OCI-LY7 (cell line): ENCODE measurements around the gene COPS7B. TPM values are rescaled to one million over a fixed set of nuclear protein-coding genes. Genes with fewer than 3 reads are reported as not detected.

ENCODE experiments used
- BruUV-seq: library from RNA; stranded (reverse); fragments of 400-500 nt; replicated peaks from 2 replicates; lab custom pipeline; 2021; lab: Mats Ljungman, UMichigan
- CTCF ChIA-PET: fragments of 300-600 bp; sonication (Branson Sonifier 250); formaldehyde crosslinking; loops from one replicate; lab custom pipeline; 2022; ENCODE audit warnings: antibody characterized with exemption; ENCODE audit not compliant: unreplicated experiment; lab: Charles Lee
- POLR2A ChIA-PET: fragments of 300-600 bp; sonication (Branson Sonifier 250); formaldehyde crosslinking; loops from one replicate; lab custom pipeline; 2022; ENCODE audit warnings: antibody characterized with exemption; lab: Charles Lee
- DNase-seq: peaks from one replicate; pipeline ENCODE4 v3.0.0-alpha.2; 2015; ENCODE audit warnings: low spot score
- H2AFZ ChIP-seq: fragments of 200-600 bp; sonication (generic), shearing (Covaris generic); 2 replicates; pipeline ENCODE4 v1.6.1; 2014; ENCODE audit warnings: mild to moderate bottlenecking, antibody characterized with exemption, low read length, moderate library complexity
- H3K27ac ChIP-seq: fragments of 200-600 bp; sonication (generic); 2 replicates; pipeline ENCODE4 v1.5.1; 2014; ENCODE audit warnings: mixed run types, low read depth, mild to moderate bottlenecking, moderate library complexity, low read length, inconsistent platforms; ENCODE audit not compliant: poor library complexity, severe bottlenecking
- H3K36me3 ChIP-seq: fragments of 200-600 bp; sonication (generic); 2 replicates; pipeline ENCODE4 v1.6.1; 2014; ENCODE audit warnings: mild to moderate bottlenecking, antibody characterized with exemption, low read length, moderate library complexity, mixed read lengths; ENCODE audit not compliant: insufficient read depth
- H3K4me1 ChIP-seq: fragments of 200-600 bp; sonication (generic); 2 replicates; pipeline ENCODE4 v1.5.1; 2014; ENCODE audit warnings: mild to moderate bottlenecking, low read length; ENCODE audit not compliant: insufficient read depth, poor library complexity, severe bottlenecking
- H3K4me2 ChIP-seq: fragments of 200-600 bp; sonication (generic); 2 replicates; pipeline ENCODE4 v1.6.1; 2014; ENCODE audit warnings: mild to moderate bottlenecking, low read length
- H3K4me3 ChIP-seq: fragments of 200-600 bp; sonication (generic); 2 replicates; pipeline ENCODE4 v1.5.1; 2014; ENCODE audit warnings: mild to moderate bottlenecking, low read depth, low read length; ENCODE audit not compliant: poor library complexity, severe bottlenecking
- H3K79me2 ChIP-seq: fragments of 200-600 bp; sonication (generic); 2 replicates; pipeline ENCODE4 v1.6.1; 2016; ENCODE audit warnings: low read depth, mild to moderate bottlenecking, low read length, moderate library complexity, mixed read lengths; ENCODE audit not compliant: insufficient read depth
- H3K9me2 ChIP-seq: fragments of 200-600 bp; sonication (generic); 2 replicates; pipeline ENCODE4 v1.6.1; 2016; ENCODE audit warnings: mild to moderate bottlenecking, low read length, mixed read lengths; ENCODE audit not compliant: insufficient read depth
- H3K9me3 ChIP-seq: fragments of 200-600 bp; sonication (generic); 2 replicates; pipeline ENCODE4 v1.6.1; 2014; ENCODE audit warnings: mild to moderate bottlenecking, mixed run types, low read length, mixed read lengths
- H4K20me1 ChIP-seq: fragments of 200-600 bp; sonication (generic); 2 replicates; pipeline ENCODE4 v1.6.1; 2014; ENCODE audit warnings: mild to moderate bottlenecking, antibody characterized with exemption, low read length, moderate library complexity, mixed read lengths; ENCODE audit not compliant: insufficient read depth
- CTCF ChIP-seq: fragments of 200-600 bp; sonication (generic); conservative IDR thresholded peaks from 2 replicates; pipeline ENCODE4 v1.5.1; 2014; ENCODE audit warnings: mild to moderate bottlenecking, antibody characterized with exemption, low read length, moderate library complexity, mixed read lengths
- EZH2phosphoT487 ChIP-seq: fragments of 200-600 bp; sonication (generic); IDR thresholded peaks from 2 replicates; pipeline ENCODE4 v1.6.1; 2018; ENCODE audit warnings: low read depth, borderline replicate concordance, mild to moderate bottlenecking, mixed run types, antibody characterized with exemption, low read length, moderate library complexity, mixed read lengths
- intact Hi-C: fragments of 100-400 bp; cut with micrococcal nuclease; formaldehyde crosslinking; loops from one replicate; pipeline ENCODE4 v1.10.0; 2022; ENCODE audit not compliant: unreplicated experiment
- total RNA-seq, 2 experiments: library from RNA; depleted of rRNA in 1 of 2; stranded (reverse); fragments of >200 nt in 1 of 2; shearing (Covaris generic) in 1 of 2; gene quantifications; 2 replicates each; pipeline ENCODE4 v1.2.3, GENCODE V29; 2014 to 2022

The COPS7B gene
- total RNA-seq, 2 experiments from 2014 or later, result 50.6 to 76.6 TPM

GRCh38 chr2:231751042-231751815, 35.0 kb upstream of the COPS7B start:
- DNase-seq, result no peak
- Histone ChIP-seq H3K36me3 (peaks cover 3% of the 10 kb centered on the region; the same call in 1 of the 2 replicates), H3K4me3 (no peak overlapping the region), H3K27ac (no peak overlapping the region), H4K20me1 (no peaks in the 10 kb centered on the region), H3K9me3 (no peaks in the 10 kb centered on the region), H3K4me1 (no peaks in the 10 kb centered on the region), H3K4me2 (no peak overlapping the region), H2AFZ (no peak overlapping the region), H3K9me2 (no peaks in the 10 kb centered on the region), H3K79me2 (no peaks in the 10 kb centered on the region)
- intact Hi-C loops, result no loop called here
- ChIA-PET CTCF (no interaction called here), POLR2A (interaction anchor here (0.6 to 1.3 kb wide), 5 partner anchors 10 to 1551 kb away, joined by 3 to 4 read pairs (median 3); no protein-coding TSS in a partner anchor)
- no peak for TF ChIP-seq EZH2phosphoT487
- TF ChIP-seq CTCF, result no peak
- no TSS peak for BruUV-seq

GRCh38 chr2:231752061-231752460, 34.2 kb upstream of the COPS7B start:
- ChIA-PET POLR2A (interaction anchor here (0.6 to 1.3 kb wide), 3 partner anchors 12 to 498 kb away, joined by 3 to 4 read pairs (median 3); no protein-coding TSS in a partner anchor), CTCF (no interaction called here)
- H3K9me3 ChIP-seq, result no peaks in the 10 kb centered on the region
- no peak for DNase-seq
- H3K4me2 ChIP-seq, result no peak overlapping the region
- TF ChIP-seq CTCF (no peak), EZH2phosphoT487 (no peak)
- H3K79me2 ChIP-seq, result no peaks in the 10 kb centered on the region
- intact Hi-C loops, result no loop called here
- H3K4me1 ChIP-seq, result no peaks in the 10 kb centered on the region
- H3K36me3 ChIP-seq, result peaks cover 3% of the 10 kb centered on the region; the same call in 1 of the 2 replicates
- TSS peak; percentile 24 for BruUV-seq
- no peaks in the 10 kb centered on the region for H3K9me2 ChIP-seq
- no peak overlapping the region for H2AFZ ChIP-seq
- no peaks in the 10 kb centered on the region for H4K20me1 ChIP-seq
- no peak overlapping the region for H3K4me3 ChIP-seq
- H3K27ac ChIP-seq, result no peak overlapping the region

- H3K4me1 ChIP-seq, result no peaks in the 10 kb centered on the region
- no peaks in the 10 kb centered on the region for H4K20me1 ChIP-seq
- no peaks in the 10 kb centered on the region for H3K79me2 ChIP-seq
- H3K9me2 ChIP-seq, result no peaks in the 10 kb centered on the region
- TF ChIP-seq CTCF (no peak), EZH2phosphoT487 (no peak)
- H3K9me3 ChIP-seq, result no peaks in the 10 kb centered on the region
- H2AFZ ChIP-seq, result no peak overlapping the region
- no TSS peak for BruUV-seq
- no peak overlapping the region for H3K4me2 ChIP-seq
- no peak for DNase-seq
- intact Hi-C loops, result no loop called here
- no peak overlapping the region for H3K4me3 ChIP-seq
- H3K27ac ChIP-seq, result no peak overlapping the region
- ChIA-PET POLR2A (interaction anchor here (0.6 to 2.0 kb wide), 11 partner anchors 8 to 777 kb away, joined by 3 to 14 read pairs (median 4); no protein-coding TSS in a partner anchor), CTCF (no interaction called here)
- H3K36me3 ChIP-seq, result no peaks in the 10 kb centered on the region
These were observed 24.5 kb upstream of the COPS7B start for GRCh38 chr2:231761735-231762134.
